OCI-LY7 (cell line): ENCODE measurements around the gene PRRX1. TPM values are rescaled to one million over a fixed set of nuclear protein-coding genes. Genes with fewer than 3 reads are reported as not detected.

Experiments
- BruUV-seq: library from RNA; stranded (reverse); fragments of 400-500 nt; replicated peaks from 2 replicates; lab custom pipeline; 2021; lab: Mats Ljungman, UMichigan
- CTCF ChIA-PET: fragments of 300-600 bp; sonication (Branson Sonifier 250); formaldehyde crosslinking; loops from one replicate; lab custom pipeline; 2022; ENCODE audit warnings: antibody characterized with exemption; ENCODE audit not compliant: unreplicated experiment; lab: Charles Lee
- POLR2A ChIA-PET: fragments of 300-600 bp; sonication (Branson Sonifier 250); formaldehyde crosslinking; loops from one replicate; lab custom pipeline; 2022; ENCODE audit warnings: antibody characterized with exemption; lab: Charles Lee
- DNase-seq: peaks from one replicate; pipeline ENCODE4 v3.0.0-alpha.2; 2015; ENCODE audit warnings: low spot score
- H2AFZ ChIP-seq: fragments of 200-600 bp; sonication (generic), shearing (Covaris generic); 2 replicates; pipeline ENCODE4 v1.6.1; 2014; ENCODE audit warnings: mild to moderate bottlenecking, antibody characterized with exemption, low read length, moderate library complexity
- H3K27ac ChIP-seq: fragments of 200-600 bp; sonication (generic); 2 replicates; pipeline ENCODE4 v1.5.1; 2014; ENCODE audit warnings: mixed run types, low read depth, mild to moderate bottlenecking, moderate library complexity, low read length, inconsistent platforms; ENCODE audit not compliant: poor library complexity, severe bottlenecking
- H3K36me3 ChIP-seq: fragments of 200-600 bp; sonication (generic); 2 replicates; pipeline ENCODE4 v1.6.1; 2014; ENCODE audit warnings: mild to moderate bottlenecking, antibody characterized with exemption, low read length, moderate library complexity, mixed read lengths; ENCODE audit not compliant: insufficient read depth
- H3K4me1 ChIP-seq: fragments of 200-600 bp; sonication (generic); 2 replicates; pipeline ENCODE4 v1.5.1; 2014; ENCODE audit warnings: mild to moderate bottlenecking, low read length; ENCODE audit not compliant: insufficient read depth, poor library complexity, severe bottlenecking
- H3K4me2 ChIP-seq: fragments of 200-600 bp; sonication (generic); 2 replicates; pipeline ENCODE4 v1.6.1; 2014; ENCODE audit warnings: mild to moderate bottlenecking, low read length
- H3K4me3 ChIP-seq: fragments of 200-600 bp; sonication (generic); 2 replicates; pipeline ENCODE4 v1.5.1; 2014; ENCODE audit warnings: mild to moderate bottlenecking, low read depth, low read length; ENCODE audit not compliant: poor library complexity, severe bottlenecking
- H3K79me2 ChIP-seq: fragments of 200-600 bp; sonication (generic); 2 replicates; pipeline ENCODE4 v1.6.1; 2016; ENCODE audit warnings: low read depth, mild to moderate bottlenecking, low read length, moderate library complexity, mixed read lengths; ENCODE audit not compliant: insufficient read depth
- H3K9me2 ChIP-seq: fragments of 200-600 bp; sonication (generic); 2 replicates; pipeline ENCODE4 v1.6.1; 2016; ENCODE audit warnings: mild to moderate bottlenecking, low read length, mixed read lengths; ENCODE audit not compliant: insufficient read depth
- H3K9me3 ChIP-seq: fragments of 200-600 bp; sonication (generic); 2 replicates; pipeline ENCODE4 v1.6.1; 2014; ENCODE audit warnings: mild to moderate bottlenecking, mixed run types, low read length, mixed read lengths
- H4K20me1 ChIP-seq: fragments of 200-600 bp; sonication (generic); 2 replicates; pipeline ENCODE4 v1.6.1; 2014; ENCODE audit warnings: mild to moderate bottlenecking, antibody characterized with exemption, low read length, moderate library complexity, mixed read lengths; ENCODE audit not compliant: insufficient read depth
- CTCF ChIP-seq: fragments of 200-600 bp; sonication (generic); conservative IDR thresholded peaks from 2 replicates; pipeline ENCODE4 v1.5.1; 2014; ENCODE audit warnings: mild to moderate bottlenecking, antibody characterized with exemption, low read length, moderate library complexity, mixed read lengths
- EZH2phosphoT487 ChIP-seq: fragments of 200-600 bp; sonication (generic); IDR thresholded peaks from 2 replicates; pipeline ENCODE4 v1.6.1; 2018; ENCODE audit warnings: low read depth, borderline replicate concordance, mild to moderate bottlenecking, mixed run types, antibody characterized with exemption, low read length, moderate library complexity, mixed read lengths
- intact Hi-C: fragments of 100-400 bp; cut with micrococcal nuclease; formaldehyde crosslinking; loops from one replicate; pipeline ENCODE4 v1.10.0; 2022; ENCODE audit not compliant: unreplicated experiment
- total RNA-seq, 2 experiments: library from RNA; depleted of rRNA in 1 of 2; stranded (reverse); fragments of >200 nt in 1 of 2; shearing (Covaris generic) in 1 of 2; gene quantifications; 2 replicates each; pipeline ENCODE4 v1.2.3, GENCODE V29; 2014 to 2022

PRRX1 gene
- total RNA-seq, 2 experiments from 2014 or later = not detected

- H3K4me1 ChIP-seq = no peaks in the 10 kb centered on the region
- H4K20me1 ChIP-seq = no peaks in the 10 kb centered on the region
- H3K4me2 ChIP-seq = no peak overlapping the region
- TF ChIP-seq CTCF (no peak), EZH2phosphoT487 (no peak)
- POLR2A ChIA-PET = no interaction called here
- no peak overlapping the region for H3K4me3 ChIP-seq
- DNase-seq = no peak
- no peaks in the 10 kb centered on the region for H3K9me2 ChIP-seq
- BruUV-seq = no TSS peak
- no peak overlapping the region for H2AFZ ChIP-seq
- no peaks in the 10 kb centered on the region for H3K79me2 ChIP-seq
- no peaks in the 10 kb centered on the region for H3K9me3 ChIP-seq
- no peaks in the 10 kb centered on the region for H3K36me3 ChIP-seq
- no peak overlapping the region for H3K27ac ChIP-seq
- CTCF ChIA-PET = no interaction called here
- intact Hi-C loops = no loop called here
Measured at GRCh38 chr1:170660871-170661645, 2.9 kb upstream of the PRRX1 start.

GRCh38 chr1:170661646-170662411 lies 2.1 kb upstream of the PRRX1 start:
- CTCF ChIA-PET = no interaction called here
- intact Hi-C loops = no loop called here
- DNase-seq = no peak

More at GRCh38 chr1:170661646-170662411, 2.1 kb upstream of the PRRX1 start:
- no TSS peak for BruUV-seq
- TF ChIP-seq EZH2phosphoT487 (no peak), CTCF (no peak)
- Histone ChIP-seq H4K20me1 (no peaks in the 10 kb centered on the region), H3K9me2 (no peaks in the 10 kb centered on the region), H3K27ac (no peak overlapping the region), H3K4me3 (no peak overlapping the region), H2AFZ (no peak overlapping the region), H3K9me3 (no peaks in the 10 kb centered on the region), H3K36me3 (no peaks in the 10 kb centered on the region), H3K4me1 (no peaks in the 10 kb centered on the region), H3K79me2 (no peaks in the 10 kb centered on the region), H3K4me2 (no peak overlapping the region)
- POLR2A ChIA-PET = no interaction called here
